ENCODE measurements around the gene PARD3.

GRCh38 chr10:34340934-34341333 is 474.2 kb downstream of the PARD3 start:
- no peak for TF ChIP-seq EZH2 (IDR thresholded peaks at IDR 0.05; ENCODE audit: borderline replicate concordance)
- no peak for TF ChIP-seq CTCF (IDR thresholded peaks at IDR 0.05; ENCODE audit: poor library complexity)
